PC-9 (cell line): ENCODE results near the gene SCP2.

ENCODE experiments used
- EZH2 ChIP-seq: fragments of 200-600 bp; sonication (generic); IDR thresholded peaks from 2 replicates; pipeline ENCODE4 v1.8.0; 2017; ENCODE audit warnings: antibody characterized with exemption, low read depth
- TF ChIP-seq, protein P1 (sequence below): fragments of 200-600 bp; sonication (generic); conservative IDR thresholded peaks from 2 replicates; pipeline ENCODE4 v1.6.1; 2017; ENCODE audit warnings: mixed run types, antibody characterized with exemption, mild to moderate bottlenecking, moderate library complexity

DNA sequence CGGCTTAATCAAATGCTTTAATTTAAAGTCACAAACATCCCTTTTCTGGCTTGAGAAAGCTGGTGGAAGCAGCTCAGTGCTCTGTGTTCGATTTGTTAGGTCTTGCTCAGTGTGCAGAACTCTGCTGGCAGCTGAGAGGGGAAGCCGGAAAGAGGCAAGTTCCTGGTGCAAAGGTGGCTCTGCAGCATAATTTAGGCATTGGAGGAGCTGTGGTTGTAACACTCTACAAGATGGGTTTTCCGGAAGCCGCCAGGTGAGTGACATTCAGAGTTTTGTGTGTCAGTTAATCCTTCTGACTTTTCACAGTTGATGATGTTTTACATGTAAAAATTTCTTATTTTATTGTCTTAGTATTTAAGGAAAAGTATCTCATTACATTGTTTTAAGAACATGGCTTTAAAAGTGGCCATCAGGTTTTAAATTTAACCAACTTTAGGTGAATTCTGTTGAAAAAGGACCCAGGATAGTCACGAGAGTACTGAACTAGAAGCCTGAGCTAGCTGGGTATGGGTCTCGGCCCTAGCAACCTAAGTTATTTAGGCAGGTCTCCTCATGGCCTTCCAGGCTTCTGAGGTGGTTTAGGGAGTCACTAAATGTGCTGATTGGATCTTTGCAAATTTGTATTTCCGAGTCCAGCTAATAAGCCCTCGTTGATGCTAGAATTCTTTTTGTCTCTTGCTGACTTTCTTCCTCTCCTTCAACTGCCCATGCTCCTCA, 87.9 kb downstream of the SCP2 start:
- TF ChIP-seq, protein P1, sequence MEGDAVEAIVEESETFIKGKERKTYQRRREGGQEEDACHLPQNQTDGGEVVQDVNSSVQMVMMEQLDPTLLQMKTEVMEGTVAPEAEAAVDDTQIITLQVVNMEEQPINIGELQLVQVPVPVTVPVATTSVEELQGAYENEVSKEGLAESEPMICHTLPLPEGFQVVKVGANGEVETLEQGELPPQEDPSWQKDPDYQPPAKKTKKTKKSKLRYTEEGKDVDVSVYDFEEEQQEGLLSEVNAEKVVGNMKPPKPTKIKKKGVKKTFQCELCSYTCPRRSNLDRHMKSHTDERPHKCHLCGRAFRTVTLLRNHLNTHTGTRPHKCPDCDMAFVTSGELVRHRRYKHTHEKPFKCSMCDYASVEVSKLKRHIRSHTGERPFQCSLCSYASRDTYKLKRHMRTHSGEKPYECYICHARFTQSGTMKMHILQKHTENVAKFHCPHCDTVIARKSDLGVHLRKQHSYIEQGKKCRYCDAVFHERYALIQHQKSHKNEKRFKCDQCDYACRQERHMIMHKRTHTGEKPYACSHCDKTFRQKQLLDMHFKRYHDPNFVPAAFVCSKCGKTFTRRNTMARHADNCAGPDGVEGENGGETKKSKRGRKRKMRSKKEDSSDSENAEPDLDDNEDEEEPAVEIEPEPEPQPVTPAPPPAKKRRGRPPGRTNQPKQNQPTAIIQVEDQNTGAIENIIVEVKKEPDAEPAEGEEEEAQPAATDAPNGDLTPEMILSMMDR, result no peak
- TF ChIP-seq EZH2, result no peak
